MM.1S (cell line): ENCODE measurements around the gene MCF2L2.

Experiments used
- DNase-seq: peaks from one replicate; pipeline ENCODE4 v3.0.0-alpha.2; 2015
- H2AFZ ChIP-seq: fragments of 300-600 bp; sonication (generic); 2 replicates; pipeline ENCODE4 v1.6.0; 2016; ENCODE audit warnings: antibody characterized with exemption, low read length
- H3F3A ChIP-seq: fragments of 300-600 bp; sonication (generic); 2 replicates; pipeline ENCODE4 v1.6.1; 2016; ENCODE audit warnings: mild to moderate bottlenecking, antibody characterized with exemption, low read length, moderate library complexity, mixed read lengths; ENCODE audit not compliant: insufficient read depth
- H3K27ac ChIP-seq: fragments of 300-600 bp; sonication (generic); 2 replicates; pipeline ENCODE4 v1.5.1; 2016; ENCODE audit warnings: mild to moderate bottlenecking, low read length
- H3K27me3 ChIP-seq: fragments of 300-600 bp; sonication (generic); replicated peaks from 2 replicates; pipeline ENCODE4 v1.6.0; 2016; ENCODE audit warnings: low read length; ENCODE audit not compliant: insufficient read depth
- H3K36me3 ChIP-seq: fragments of 300-600 bp; sonication (generic); replicated peaks from 2 replicates; pipeline ENCODE4 v1.6.1; 2016; ENCODE audit warnings: mild to moderate bottlenecking, low read length, mixed read lengths; ENCODE audit not compliant: insufficient read depth
- H3K4me1 ChIP-seq: fragments of 300-600 bp; sonication (generic); 2 replicates; pipeline ENCODE4 v1.6.1; 2016; ENCODE audit warnings: low read length, mixed read lengths
- H3K4me2 ChIP-seq: fragments of 300-600 bp; sonication (generic); 2 replicates; pipeline ENCODE4 v1.6.0; 2016; ENCODE audit warnings: low read depth, low read length
- H3K4me3 ChIP-seq: fragments of 300-600 bp; sonication (generic); 2 replicates; pipeline ENCODE4 v1.5.1; 2016; ENCODE audit warnings: low read length, mixed read lengths
- H3K79me2 ChIP-seq: fragments of 300-600 bp; sonication (generic); 2 replicates; pipeline ENCODE4 v1.6.1; 2016; ENCODE audit warnings: mixed run types, low read length, mixed read lengths
- H3K9ac ChIP-seq: fragments of 300-600 bp; sonication (generic); 2 replicates; pipeline ENCODE4 v1.6.1; 2016; ENCODE audit warnings: low read length, mixed read lengths
- H3K9me2 ChIP-seq: fragments of 300-600 bp; sonication (generic); replicated peaks from 2 replicates; pipeline ENCODE4 v1.6.1; 2016; ENCODE audit warnings: mild to moderate bottlenecking, low read length, mixed read lengths; ENCODE audit not compliant: insufficient read depth
- H3K9me3 ChIP-seq: fragments of 300-600 bp; sonication (generic); replicated peaks from 2 replicates; pipeline ENCODE4 v1.6.1; 2016; ENCODE audit warnings: mild to moderate bottlenecking, low read length, mixed read lengths; ENCODE audit not compliant: insufficient read depth
- H4K20me1 ChIP-seq: fragments of 300-600 bp; sonication (generic); 2 replicates; pipeline ENCODE4 v1.6.1; 2016; ENCODE audit warnings: mild to moderate bottlenecking, low read length, moderate library complexity, mixed read lengths; ENCODE audit not compliant: insufficient read depth
- CTCF ChIP-seq: fragments of 300-600 bp; sonication (generic); IDR thresholded peaks from 2 replicates; pipeline ENCODE4 v1.5.1; 2016; ENCODE audit warnings: antibody characterized with exemption, low read length, mixed read lengths
- EZH2 ChIP-seq: fragments of 300-600 bp; sonication (generic); optimal IDR thresholded peaks from 2 replicates; pipeline ENCODE3; 2017; ENCODE audit warnings: low read depth, mild to moderate bottlenecking, antibody characterized with exemption, low read length, mixed read lengths
- EZH2phosphoT487 ChIP-seq: fragments of 300-600 bp; sonication (generic); IDR thresholded peaks from 2 replicates; pipeline ENCODE4 v1.6.1; 2018; ENCODE audit warnings: antibody characterized with exemption, low read length

Gene MCF2L2

DNA sequence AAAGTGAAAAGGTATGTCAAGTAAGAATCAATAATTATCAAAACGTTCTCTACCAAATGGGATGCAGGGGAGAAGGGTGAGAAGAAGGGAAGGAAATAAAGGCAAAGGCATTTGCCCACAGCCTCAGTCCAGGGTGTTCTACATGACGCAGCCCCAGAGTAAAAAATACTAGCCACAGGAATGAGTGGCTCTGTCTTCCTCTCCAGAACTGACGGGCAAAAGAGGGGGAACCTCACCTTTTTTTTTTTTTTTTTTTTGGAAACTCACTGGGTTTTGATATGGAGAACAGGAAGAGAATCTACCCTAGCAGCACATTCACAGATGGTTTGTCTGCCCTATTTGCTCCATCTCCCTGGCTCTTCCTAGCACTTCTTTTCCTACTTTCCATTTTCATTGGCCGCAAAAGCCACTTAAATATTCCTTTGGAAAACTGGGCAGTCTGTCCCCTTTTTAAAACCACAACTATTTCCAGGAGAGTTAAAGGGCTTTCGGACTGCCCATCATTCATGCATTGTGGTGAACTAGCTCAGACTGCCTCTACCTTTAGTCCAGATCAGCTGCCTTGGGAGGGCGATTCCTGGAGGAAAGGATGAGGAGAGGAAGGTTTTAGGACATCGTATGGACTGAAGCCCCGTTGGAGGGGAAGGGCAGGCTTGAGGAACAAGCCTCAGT, 147.2 kb downstream of the MCF2L2 start:
- Histone ChIP-seq H3K9ac (no peak overlapping the region), H3K36me3 (no peaks in the 10 kb centered on the region), H4K20me1 (no peaks in the 10 kb centered on the region), H3K9me2 (no peaks in the 10 kb centered on the region), H3K4me1 (peaks cover 13% of the 10 kb centered on the region), H3K27ac (no peak overlapping the region), H3K9me3 (no peaks in the 10 kb centered on the region), H2AFZ (no peak overlapping the region), H3K4me3 (no peak overlapping the region), H3K4me2 (no peak overlapping the region), H3K27me3 (no peaks in the 10 kb centered on the region), H3F3A (peaks cover 12% of the 10 kb centered on the region), H3K79me2 (no peaks in the 10 kb centered on the region)
- no peak for DNase-seq
- TF ChIP-seq EZH2 (no peak), CTCF (no peak), EZH2phosphoT487 (no peak)

DNA sequence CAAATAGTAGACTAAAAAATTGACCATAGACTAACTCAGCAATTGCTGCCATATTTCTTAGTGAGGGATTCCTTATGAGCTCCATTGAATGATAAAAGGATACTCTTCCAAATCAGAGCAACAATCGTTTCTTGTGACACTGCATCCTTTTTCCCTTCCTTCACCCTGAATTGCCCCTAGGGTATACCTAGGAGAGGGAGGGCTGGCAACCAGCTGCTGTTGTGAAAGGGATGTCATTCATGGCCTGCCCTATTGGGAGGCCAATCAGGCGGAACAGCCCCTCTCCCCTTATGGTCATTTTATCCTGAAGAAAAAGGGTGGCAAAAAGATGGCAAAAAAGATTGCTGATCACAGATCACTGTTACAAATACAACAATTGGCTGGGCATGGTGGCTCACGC, 149.0 kb downstream of the MCF2L2 start:
- TF ChIP-seq EZH2 = no peak
- no peak for TF ChIP-seq CTCF
- no peak for TF ChIP-seq EZH2phosphoT487
- H3K27ac ChIP-seq = no peak overlapping the region

DNA sequence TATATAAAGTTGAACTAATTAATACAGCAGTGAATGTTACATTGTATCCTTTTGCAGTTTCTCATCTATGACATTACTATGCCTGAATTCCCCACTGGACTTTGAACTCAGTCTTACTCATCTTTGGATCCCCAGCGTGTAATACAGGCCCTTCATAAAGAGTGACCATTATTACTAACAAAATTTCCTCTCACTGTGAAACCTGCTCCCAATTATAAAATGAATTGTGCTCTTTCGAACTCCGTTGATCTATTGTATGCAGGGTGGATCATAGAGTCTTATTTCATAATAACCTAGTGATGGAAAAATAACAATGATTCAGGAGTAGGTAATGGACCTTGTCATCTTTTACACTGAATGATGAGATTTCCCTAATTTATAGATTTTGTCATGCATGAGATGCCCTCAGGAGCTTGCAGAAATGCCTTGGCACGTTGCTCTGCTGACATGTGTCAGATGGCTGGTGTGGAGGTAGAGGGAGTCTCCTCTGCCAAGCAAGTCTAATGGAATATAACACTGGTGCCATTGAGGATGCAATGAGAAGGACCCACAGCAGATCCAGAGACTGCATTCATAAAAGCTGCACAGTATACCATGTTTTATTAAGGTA, 149.8 kb downstream of the MCF2L2 start:
- H3K79me2 ChIP-seq = no peaks in the 10 kb centered on the region
- no peak overlapping the region for H3K4me3 ChIP-seq
- DNase-seq = no peak
- H3K27me3 ChIP-seq = no peaks in the 10 kb centered on the region
- H2AFZ ChIP-seq = no peak overlapping the region
- no peak for TF ChIP-seq CTCF
- no peak for TF ChIP-seq EZH2
- no peak for TF ChIP-seq EZH2phosphoT487
- H3K9me2 ChIP-seq = no peaks in the 10 kb centered on the region
- no peaks in the 10 kb centered on the region for H3K36me3 ChIP-seq
- no peak overlapping the region for H3K9ac ChIP-seq
- no peak overlapping the region for H3K27ac ChIP-seq
- H3F3A ChIP-seq = no peaks in the 10 kb centered on the region
- H3K4me1 ChIP-seq = no peaks in the 10 kb centered on the region
- H4K20me1 ChIP-seq = no peaks in the 10 kb centered on the region
- H3K4me2 ChIP-seq = no peak overlapping the region
- no peaks in the 10 kb centered on the region for H3K9me3 ChIP-seq

More for the DNA sequence above, 149.0 kb downstream of the MCF2L2 start:
- Histone ChIP-seq H2AFZ (no peak overlapping the region), H3K9me3 (no peaks in the 10 kb centered on the region), H3F3A (no peaks in the 10 kb centered on the region), H3K9ac (no peak overlapping the region), H3K36me3 (no peaks in the 10 kb centered on the region), H3K4me2 (no peak overlapping the region), H3K4me3 (no peak overlapping the region), H3K4me1 (no peaks in the 10 kb centered on the region), H3K9me2 (no peaks in the 10 kb centered on the region), H4K20me1 (no peaks in the 10 kb centered on the region), H3K27me3 (no peaks in the 10 kb centered on the region), H3K79me2 (no peaks in the 10 kb centered on the region)
- DNase-seq = no peak
